ENCODE measurements around the gene DACT3.
A peak's percentile ranks its signal among the peaks of the same experiment; 100 is the strongest.

Gene DACT3

DNA sequence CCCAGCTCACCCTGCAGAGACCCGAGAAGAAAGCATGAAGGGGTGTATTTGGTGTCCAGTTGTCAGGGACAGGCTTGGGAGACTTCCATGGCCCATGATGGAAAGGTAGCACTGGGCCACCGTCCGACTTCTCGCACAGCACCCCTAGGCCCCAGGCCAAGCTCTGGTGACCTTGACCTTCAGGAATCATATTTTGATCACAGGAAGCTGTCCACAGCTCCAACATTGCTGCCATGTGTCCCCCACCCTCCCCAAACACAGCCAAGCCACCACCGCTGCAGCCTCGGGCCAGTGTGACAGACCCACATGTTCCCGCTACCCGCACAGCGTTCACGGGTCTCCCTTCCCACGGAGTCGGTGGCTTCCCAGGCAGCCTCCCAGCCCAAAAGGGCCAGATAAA lies 35.3 kb downstream of the DACT3 start:
- Histone ChIP-seq H3K4me2 (ENCODE audit: low read length) (peak overlapping the region; percentile 97; the same call in 1 of the 2 replicates), H3K27ac (ENCODE audit: low read length) (peak overlapping the region; percentile 70), H2AFZ (ENCODE audit: low read depth, low read length) (0 out of 2 replicates have a peak overlapping the region, but pooled peaks have one; percentile 4), H3K4me3 (ENCODE audit: low read length) (no peak overlapping the region), H3K9ac (ENCODE audit: low read length) (peak overlapping the region; percentile 91; the same call in 1 of the 2 replicates), H3K4me1 (ENCODE audit: low read length) (peaks cover 60% of the 10 kb centered on the region), H3K9me3 (ENCODE audit: insufficient read depth, low read length) (no peaks in the 10 kb centered on the region), H4K20me1 (ENCODE audit: insufficient read depth, low read length) (no peaks in the 10 kb centered on the region), H3K79me2 (ENCODE audit: low read length) (peaks cover 40% of the 10 kb centered on the region), H3K36me3 (replicated peaks; ENCODE audit: low read depth, low read length) (peaks cover 24% of the 10 kb centered on the region), H3K27me3 (ENCODE audit: low read depth, low read length) (no peaks in the 10 kb centered on the region)
- TF ChIP-seq EZH2phosphoT487 (IDR thresholded peaks at IDR 0.05; ENCODE audit: low read depth) (no peak), CTCF (IDR thresholded peaks at IDR 0.05; ENCODE audit: low read depth, low read length) (no peak)

DNA sequence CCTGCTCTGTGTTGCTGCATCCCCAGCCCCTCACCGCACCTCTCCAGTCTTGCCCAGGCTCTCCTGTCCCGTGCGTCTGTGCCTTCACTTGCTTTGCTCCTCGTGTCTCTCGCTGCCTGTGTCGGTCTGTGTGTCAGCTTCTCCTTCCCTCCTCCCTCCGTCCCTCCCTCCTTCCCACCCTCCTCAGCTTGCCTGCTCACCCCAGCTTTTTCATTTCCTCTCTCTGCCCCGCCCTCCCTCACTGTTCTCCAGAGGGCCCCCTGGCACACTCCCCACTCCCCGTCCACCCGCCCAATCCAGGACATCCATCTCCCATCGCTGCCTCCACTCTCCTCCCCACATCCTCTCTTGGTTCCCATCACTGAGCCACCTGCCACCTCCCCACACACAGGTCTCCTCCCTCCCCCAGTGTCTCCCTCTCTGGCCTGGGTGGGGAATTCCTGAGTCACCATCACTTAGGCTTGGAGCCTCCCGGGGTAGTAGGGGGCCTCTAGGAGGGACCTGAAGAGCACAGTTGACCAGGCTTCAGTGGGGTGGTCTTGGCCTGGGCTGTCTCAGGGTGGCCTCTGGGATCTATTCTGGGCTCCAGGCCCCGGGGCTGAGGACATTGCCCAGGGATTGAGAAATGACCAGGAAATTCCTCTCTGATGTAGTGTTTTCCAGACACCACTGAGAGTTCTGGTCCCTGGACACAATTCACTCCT lies 35.9 kb downstream of the DACT3 start, which contains the start of gene PTGIR:
Gene PTGIR, minus strand, starts transcription at position 132 of the 704 bp plus-strand sequence. CDS start 864 bp downstream, outside the sequence.
- no peaks in the 10 kb centered on the region for H3K27me3 ChIP-seq (ENCODE audit: low read depth, low read length)
- H4K20me1 ChIP-seq (ENCODE audit: insufficient read depth, low read length) = no peaks in the 10 kb centered on the region
- peak within 1 kb of the TSS; percentile 97 for H3K4me2 ChIP-seq (ENCODE audit: low read length)
- H3K4me1 ChIP-seq (ENCODE audit: low read length) = peaks cover 65% of the 10 kb centered on the region
- peak within 1 kb of the TSS; percentile 85 for H3K4me3 ChIP-seq (ENCODE audit: low read length)
- H3K36me3 ChIP-seq (replicated peaks; ENCODE audit: low read depth, low read length) = peaks cover 26% of the 10 kb centered on the region
- peaks cover 41% of the 10 kb centered on the region for H3K79me2 ChIP-seq (ENCODE audit: low read length)
- no peaks in the 10 kb centered on the region for H3K9me3 ChIP-seq (ENCODE audit: insufficient read depth, low read length)
- peak within 1 kb of the TSS; percentile 4; the same call in 1 of the 2 replicates for H2AFZ ChIP-seq (ENCODE audit: low read depth, low read length)
- peak within 1 kb of the TSS; percentile 91 for H3K9ac ChIP-seq (ENCODE audit: low read length)
- peak within 1 kb of the TSS; percentile 70 for H3K27ac ChIP-seq (ENCODE audit: low read length)
- no peak for TF ChIP-seq CTCF (IDR thresholded peaks at IDR 0.05; ENCODE audit: low read depth, low read length)
- no peak for TF ChIP-seq EZH2phosphoT487 (IDR thresholded peaks at IDR 0.05; ENCODE audit: low read depth)

- Histone ChIP-seq H3K9me3 (ENCODE audit: insufficient read depth, low read length) (no peaks in the 10 kb centered on the region), H3K27me3 (ENCODE audit: low read depth, low read length) (no peaks in the 10 kb centered on the region), H3K27ac (ENCODE audit: low read length) (peak overlapping the region; percentile 70), H3K36me3 (replicated peaks; ENCODE audit: low read depth, low read length) (peaks cover 27% of the 10 kb centered on the region), H3K4me1 (ENCODE audit: low read length) (peaks cover 76% of the 10 kb centered on the region), H4K20me1 (ENCODE audit: insufficient read depth, low read length) (no peaks in the 10 kb centered on the region), H3K9ac (ENCODE audit: low read length) (peak overlapping the region; percentile 91), H3K4me3 (ENCODE audit: low read length) (peak overlapping the region; percentile 85), H3K79me2 (ENCODE audit: low read length) (peaks cover 41% of the 10 kb centered on the region), H3K4me2 (ENCODE audit: low read length) (peak overlapping the region; percentile 97), H2AFZ (ENCODE audit: low read depth, low read length) (no peak overlapping the region)
- TF ChIP-seq CTCF (IDR thresholded peaks at IDR 0.05; ENCODE audit: low read depth, low read length) (no peak), EZH2phosphoT487 (IDR thresholded peaks at IDR 0.05; ENCODE audit: low read depth) (no peak)
Measured at GRCh38 chr19:46623915-46624502, 37.0 kb downstream of the DACT3 start.

DNA sequence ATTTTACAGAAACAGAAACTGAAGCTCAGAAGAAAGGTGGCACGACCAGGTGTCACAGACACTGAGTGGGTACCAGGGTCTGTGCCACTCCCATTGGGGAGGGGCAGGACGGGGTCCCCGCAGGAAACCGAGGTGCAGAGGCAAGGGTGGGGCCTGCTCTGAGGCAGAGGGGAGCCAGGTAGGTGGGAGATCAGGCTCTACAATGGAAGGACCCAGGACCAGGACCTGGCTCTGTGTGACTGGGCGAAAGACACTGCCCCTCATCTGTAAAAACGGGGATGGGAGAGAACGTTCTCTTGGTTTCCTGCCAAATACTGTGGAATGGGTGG lies 38.9 kb downstream of the DACT3 start:
- Histone ChIP-seq H3K27me3 (ENCODE audit: low read depth, low read length) (no peaks in the 10 kb centered on the region), H3K9ac (ENCODE audit: low read length) (peak overlapping the region; percentile 67), H3K4me3 (ENCODE audit: low read length) (peak overlapping the region; percentile 73), H3K4me2 (ENCODE audit: low read length) (peak overlapping the region; percentile 97), H3K36me3 (replicated peaks; ENCODE audit: low read depth, low read length) (peaks cover 30% of the 10 kb centered on the region), H2AFZ (ENCODE audit: low read depth, low read length) (no peak overlapping the region), H3K9me3 (ENCODE audit: insufficient read depth, low read length) (no peaks in the 10 kb centered on the region), H3K79me2 (ENCODE audit: low read length) (peaks cover 41% of the 10 kb centered on the region), H4K20me1 (ENCODE audit: insufficient read depth, low read length) (no peaks in the 10 kb centered on the region), H3K27ac (ENCODE audit: low read length) (peak overlapping the region; percentile 94), H3K4me1 (ENCODE audit: low read length) (peaks cover 89% of the 10 kb centered on the region)
- TF ChIP-seq CTCF (IDR thresholded peaks at IDR 0.05; ENCODE audit: low read depth, low read length) (no peak), EZH2phosphoT487 (IDR thresholded peaks at IDR 0.05; ENCODE audit: low read depth) (no peak)
